K562 (cell line): ENCODE data around the gene OR2F1. TPM values are rescaled to one million over a fixed set of nuclear protein-coding genes. Genes with fewer than 3 reads are reported as not detected.

Experiments used
- ATAC-seq: fragments of 200-7000 bp; cut with Tn5 transposase; 3 replicates; pipeline ENCODE4 v1.9.1; 2020; ENCODE audit warnings: moderate library complexity
- Bru-seq: library from RNA; stranded (reverse); fragments of 400-500 nt; gene quantifications from one replicate; lab custom pipeline; 2021; lab: Mats Ljungman, UMichigan
- BruChase-seq, 2 experiments: library from RNA; stranded (reverse); fragments of 400-500 nt; gene quantifications; one replicate each; lab custom pipeline; 2021; lab: Mats Ljungman, UMichigan
- BruUV-seq: library from RNA; stranded (reverse); fragments of 400-500 nt; replicated peaks from 2 replicates; lab custom pipeline; 2021; lab: Mats Ljungman, UMichigan
- CTCF ChIA-PET: fragments of 300-600 bp; formaldehyde crosslinking; extraction: SDS; loops from one replicate; lab custom pipeline; 2021; ENCODE audit warnings: low intra/inter-chr PET ratio; lab: Yijun Ruan, JAX
- POLR2A ChIA-PET: fragments of 300-600, 350-650 bp; sonication (Branson Sonifier 250); formaldehyde crosslinking; extraction: SDS; loops from one replicate; lab custom pipeline; 2021; ENCODE audit warnings: antibody characterized with exemption, inconsistent platforms; lab: Yijun Ruan, JAX
- DNase-seq, 4 experiments: peaks; one replicate each; pipeline versions ENCODE4 v3.0.0 to v3.0.0-alpha.2; 2011 to 2018; ENCODE audit warnings: low spot score in 3 of 4, mixed read lengths in 3 of 4; ENCODE audit errors: extremely low read depth in 1 of 4
- FAIRE-seq: peaks from 2 replicates; lab custom pipeline; 2011; peaks lifted over from hg19 to GRCh38; lab: Jason Lieb, UNC
- H2AFZ ChIP-seq: 2 replicates; pipeline ENCODE4 v1.6.0; 2011; ENCODE audit warnings: low read depth, low read length, control low read depth, inconsistent platforms
- H3K27ac ChIP-seq: fragments of 200-600 bp; 3 replicates; pipeline ENCODE4 v1.8.0; 2011; ENCODE audit warnings: low read depth, mild to moderate bottlenecking, control low read depth, inconsistent platforms, low read length, moderate library complexity, mixed read lengths; ENCODE audit errors: extremely low read depth
- H3K27me3 ChIP-seq, 2 experiments: fragments of 300-600 bp in 1 of 2; 2 replicates in 1 of 2; 3 replicates in 1 of 2; pipeline versions ENCODE4 v1.6.0 to v1.8.0; 2011; ENCODE audit warnings: inconsistent platforms in 2 of 2, low read length in 2 of 2, mild to moderate bottlenecking in 1 of 2, mixed read lengths in 1 of 2, moderate library complexity in 1 of 2; ENCODE audit not compliant: control insufficient read depth in 2 of 2, insufficient read depth in 2 of 2
- H3K36me3 ChIP-seq: fragments of 300-600 bp; 3 replicates; pipeline ENCODE4 v1.8.0; 2011; ENCODE audit warnings: mild to moderate bottlenecking, low read length, inconsistent platforms; ENCODE audit not compliant: control insufficient read depth, insufficient read depth
- H3K4me1 ChIP-seq, 2 experiments: fragments of 200-600 bp in 1 of 2; replicated peaks in 1 of 2; 2 replicates in 1 of 2; 3 replicates in 1 of 2; pipeline versions ENCODE4 v1.5.1 to v1.8.0; 2011; ENCODE audit warnings: inconsistent platforms in 2 of 2, low read length in 2 of 2, mild to moderate bottlenecking in 1 of 2, mixed read lengths in 1 of 2, moderate library complexity in 1 of 2; ENCODE audit not compliant: control insufficient read depth in 2 of 2, insufficient read depth in 2 of 2
- H3K4me2 ChIP-seq: 2 replicates; pipeline ENCODE4 v1.6.1; 2011; ENCODE audit warnings: low read length, control low read depth, inconsistent platforms, mixed read lengths; ENCODE audit not compliant: insufficient read depth
- H3K4me3 ChIP-seq: fragments of 200-600 bp; sonication (generic), shearing (Covaris generic); 2 replicates; pipeline ENCODE4 v1.5.1; 2016; ENCODE audit warnings: control low read depth, inconsistent platforms
- H3K79me2 ChIP-seq: fragments of 200-600 bp; 3 replicates; pipeline ENCODE4 v1.8.0; 2011; ENCODE audit warnings: low read length, inconsistent platforms; ENCODE audit not compliant: control insufficient read depth, insufficient read depth
- H3K9ac ChIP-seq, 2 experiments: 2 replicates each; pipeline versions ENCODE4 v1.6.0 to v1.6.1; 2011; ENCODE audit warnings: low read depth in 2 of 2, low read length in 2 of 2, control low read depth in 1 of 2, inconsistent platforms in 1 of 2, mild to moderate bottlenecking in 1 of 2, mixed read lengths in 1 of 2; ENCODE audit not compliant: insufficient read depth in 1 of 2
- H3K9me1 ChIP-seq: one replicate; pipeline ENCODE4 v1.6.0; 2011; ENCODE audit warnings: inconsistent platforms, mild to moderate bottlenecking, low read length, moderate library complexity; ENCODE audit not compliant: control insufficient read depth, insufficient read depth
- H3K9me3 ChIP-seq: replicated peaks from 2 replicates; pipeline ENCODE4 v1.5.1; 2011; ENCODE audit warnings: low read depth, low read length, inconsistent platforms; ENCODE audit not compliant: control insufficient read depth, insufficient read depth
- H4K20me1 ChIP-seq: replicated peaks from 2 replicates; pipeline ENCODE4 v1.6.1; 2011; ENCODE audit warnings: low read length, inconsistent platforms, mixed read lengths; ENCODE audit not compliant: control insufficient read depth, insufficient read depth
- ELF1 ChIP-seq: fragments of 200-800 bp; sonication (Bioruptor generic); IDR thresholded peaks from 2 replicates; pipeline ENCODE4 v1.6.1; 2016; ENCODE audit warnings: missing genetic modification characterization, missing compliant biosample characterization
- GATA2 ChIP-seq: sonication (generic); formaldehyde crosslinking; IDR thresholded peaks from 2 replicates; pipeline ENCODE4 v1.4.0; 2020; ENCODE audit warnings: mild to moderate bottlenecking, missing genetic modification reagents
- IFI16 ChIP-seq: fragments of 250-450 bp; sonication (Bioruptor Pico); IDR thresholded peaks from 2 replicates; pipeline ENCODE4 v2.1.2; 2022; ENCODE audit warnings: mild to moderate bottlenecking, inconsistent platforms
- KLF1 ChIP-seq: fragments of 450-650 bp; IDR thresholded peaks from 2 replicates; pipeline ENCODE4 v1.6.1; 2016; ENCODE audit warnings: missing genetic modification characterization, missing compliant biosample characterization
- PCBP2 ChIP-seq: fragments of 200-400 bp; formaldehyde crosslinking; IDR thresholded peaks from 2 replicates; pipeline ENCODE4 v1.6.1; 2018; ENCODE audit warnings: low read length, low read depth, mild to moderate bottlenecking, moderate library complexity; ENCODE audit not compliant: poor library complexity, severe bottlenecking
- PHF8 ChIP-seq: fragments of 200-600 bp; sonication (generic); IDR thresholded peaks from 2 replicates; pipeline ENCODE4 v1.6.1; 2012; ENCODE audit warnings: mixed run types, mild to moderate bottlenecking, inconsistent platforms, low read length, moderate library complexity, borderline replicate concordance
- POLR3A ChIP-seq: IDR thresholded peaks from 2 replicates; pipeline ENCODE4 v1.6.1; 2011; ENCODE audit warnings: borderline replicate concordance, mild to moderate bottlenecking, moderate library complexity; ENCODE audit not compliant: insufficient read length, insufficient read depth; ENCODE audit errors: extremely low read depth
- SAFB2 ChIP-seq: fragments of 200-400 bp; formaldehyde crosslinking; IDR thresholded peaks from 2 replicates; pipeline ENCODE4 v1.6.1; 2018; ENCODE audit warnings: borderline replicate concordance, low read length, low read depth, moderate library complexity; ENCODE audit not compliant: severe bottlenecking
- TCF7 ChIP-seq: sonication (generic); IDR thresholded peaks from 2 replicates; pipeline ENCODE4 v1.6.1; 2016; ENCODE audit warnings: antibody characterized with exemption, borderline replicate concordance
- THRB ChIP-seq: fragments of 450-650 bp; formaldehyde crosslinking; conservative IDR thresholded peaks from 2 replicates; pipeline ENCODE4 v1.4.0; 2022; ENCODE audit warnings: mild to moderate bottlenecking, missing genetic modification characterization
- ZSCAN29 ChIP-seq: fragments of 450-650 bp; IDR thresholded peaks from 2 replicates; pipeline ENCODE4 v1.6.1; 2017
- WGBS: fragments of 100-300 bp; shearing (Covaris generic); methylation state at CpG from one replicate; pipeline ENCODE4 v1.1.6; 2016; ENCODE audit warnings: low coverage, mixed read lengths; ENCODE audit not compliant: insufficient coverage; ENCODE audit errors: missing lambda C conversion rate; 5-methylcytosine and 5-hydroxymethylcytosine counted together
- in situ Hi-C: fragments of 300-500 bp; cut with MboI; formaldehyde crosslinking; loops from 4 replicates; pipeline ENCODE4 v1.15.0; 2018; ENCODE audit warnings: inconsistent platforms, mixed read lengths
- intact Hi-C: fragments of 100-400 bp; cut with micrococcal nuclease; formaldehyde crosslinking; loops from 2 replicates; pipeline ENCODE4 v1.14.2; 2022
- long read RNA-seq, 3 experiments: library from polyadenylated mRNA in 2 of 3; library from RNA in 1 of 3; unstranded in 2 of 3; stranded (forward) in 1 of 3; transcript quantifications; one replicate each; pipeline ENCODE4 v2.0.0, GENCODE V29; 2019 to 2022
- polyA minus RNA-seq, 3 experiments: library from RNA; depleted of rRNA, polyadenylated mRNA; stranded (reverse); fragments of >200 nt; gene quantifications; 2 replicates each; pipeline ENCODE4 v1.2.3, GENCODE V29; 2011
- polyA plus RNA-seq, 8 experiments: library from polyadenylated mRNA; depleted of rRNA in 4 of 8; stranded (reverse) in 5 of 8; unstranded in 3 of 8; fragments of >200 nt; fragmentation: Nextera tagmentation in 2 of 8; fragmentation: Illumina TruSeq in 1 of 8; extraction: Ambion mirVana in 2 of 8; extraction: Trizol in 1 of 8; gene quantifications; 2 replicates each; pipeline versions ENCODE4 v1.2.1 to v1.2.3, GENCODE V29; 2011 to 2014; ENCODE audit warnings: inconsistent platforms in 1 of 8, missing spikeins in 1 of 8
- total RNA-seq, 7 experiments: library from RNA; depleted of rRNA in 6 of 7; stranded (reverse); fragments of >200 nt in 6 of 7; fragmentation: Illumina TruSeq in 2 of 7; extraction: Trizol in 2 of 7; gene quantifications; 2 replicates each; pipeline versions ENCODE4 v1.2.1 to v1.2.3, GENCODE V29; 2011 to 2021; ENCODE audit warnings: low replicate concordance in 1 of 7

Gene OR2F1, protein sequence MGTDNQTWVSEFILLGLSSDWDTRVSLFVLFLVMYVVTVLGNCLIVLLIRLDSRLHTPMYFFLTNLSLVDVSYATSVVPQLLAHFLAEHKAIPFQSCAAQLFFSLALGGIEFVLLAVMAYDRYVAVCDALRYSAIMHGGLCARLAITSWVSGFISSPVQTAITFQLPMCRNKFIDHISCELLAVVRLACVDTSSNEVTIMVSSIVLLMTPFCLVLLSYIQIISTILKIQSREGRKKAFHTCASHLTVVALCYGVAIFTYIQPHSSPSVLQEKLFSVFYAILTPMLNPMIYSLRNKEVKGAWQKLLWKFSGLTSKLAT
- not detected in 2 replicates for total RNA-seq (2011; cell fraction: chromatin; rRNA removed; ENCODE audit: low replicate concordance)
- not detected in 2 replicates for total RNA-seq (2011; cell fraction: nucleolus; rRNA removed)
- not detected in 2 replicates for total RNA-seq (2011; cell fraction: nucleoplasm; rRNA removed)
- total RNA-seq (2014; rRNA removed) (not detected in 2 replicates), total RNA-seq (2014; rRNA removed; fragmentation: Illumina TruSeq; extraction: Trizol) (not detected in 2 replicates), total RNA-seq (2015; rRNA removed; fragmentation: Illumina TruSeq; extraction: Trizol) (not detected in 2 replicates), total RNA-seq (2021) (not detected in 2 replicates), polyA plus RNA-seq (2011; rRNA removed) (not detected in 2 replicates), polyA plus RNA-seq (2014; fragmentation: Illumina TruSeq; extraction: Trizol) (not detected in 2 replicates), polyA plus RNA-seq (2014; fragmentation: Nextera tagmentation; extraction: Ambion mirVana) (not detected), polyA plus RNA-seq (2014; rRNA removed) (not detected in 2 replicates), polyA minus RNA-seq (2011; rRNA and poly(A)+ RNA removed) (not detected in 2 replicates), Bru-seq, nascent RNA (not detected), BruChase-seq, experiment 1, labeled RNA remaining after a 2-hour chase (not detected), BruChase-seq, experiment 2, labeled RNA remaining after a 6-hour chase (percentile 14 among the genes with signal in this experiment)
- not detected in 2 replicates for polyA plus RNA-seq (2011; cell fraction: cytosol; rRNA removed)
- not detected in 2 replicates for polyA plus RNA-seq (2011; cell fraction: nucleus; rRNA removed)
- polyA plus RNA-seq (2012) = not detected in 2 replicates
- polyA minus RNA-seq (2011; cell fraction: cytosol; rRNA and poly(A)+ RNA removed) = not detected in 2 replicates
- not detected in 2 replicates for polyA minus RNA-seq (2011; cell fraction: nucleus; rRNA and poly(A)+ RNA removed)
- long read RNA-seq, experiment 1 = 0 reads
- long read RNA-seq, experiment 2 = 0 reads
- long read RNA-seq, experiment 3 = 0 reads

- Histone ChIP-seq H3K27ac (no peak within 1 kb of the TSS), H3K36me3 (no peaks in the 10 kb centered on the region), H3K9me1 (no peaks in the 10 kb centered on the region), H3K79me2 (no peaks in the 10 kb centered on the region), H3K4me1 (0 out of 5 replicates have a peak, but pooled peaks cover 0 to 2% of the 10 kb centered on the region in 2 experiments), H3K9ac (no peak within 1 kb of the TSS), H3K9me3 (no peaks in the 10 kb centered on the region), H3K4me3 (no peak within 1 kb of the TSS), H4K20me1 (no peaks in the 10 kb centered on the region), H3K4me2 (no peak within 1 kb of the TSS), H2AFZ (no peak within 1 kb of the TSS), H3K27me3 (no peaks in the 10 kb centered on the region; a peak in 2 of 5 replicates)
- intact Hi-C loops (no loop called here), in situ Hi-C loops (no loop called here)
- no peak for DNase-seq
- TF ChIP-seq THRB (CRISPR knock-in tag) (no peak), ZSCAN29 (no peak), PHF8 (no peak), IFI16 (CRISPR knock-in tag) (no peak), GATA2 (CRISPR knock-in tag) (no peak), KLF1 (tag) (no peak), SAFB2 (no peak), TCF7 (no peak), ELF1 (no peak), PCBP2 (no peak), POLR3A (no peak)
- POLR2A ChIA-PET = no interaction called here
- no peak for ATAC-seq
- no peak for FAIRE-seq
- 1% methylated on average over 3 of the region's 3 CpGs for WGBS
- CTCF ChIA-PET = no interaction called here
- BruUV-seq = no TSS peak
Measured at GRCh38 chr7:143954544-143954943, at the start of gene OR2F1. Gene OR2F1 (plus strand): TSS chr7:143954844. CDS start chr7:143959971, 5,127 bp downstream.
